HG02678 (cell line): Measurements from ENCODE around the gene MYO10.

Source experiments
- ATAC-seq: cut with Tn5 transposase; IDR thresholded peaks from one replicate; pipeline ENCODE4 v1.9.1; 2021; ENCODE audit warnings: mild to moderate bottlenecking, moderate library complexity; ENCODE audit not compliant: unreplicated experiment

Gene MYO10

GRCh38 chr5:16918891-16919671 lies 17.0 kb downstream of the MYO10 start:
- no peak for ATAC-seq

- ATAC-seq = no peak
These were observed 17.9 kb downstream of the MYO10 start for GRCh38 chr5:16918156-16918555.

- no peak for ATAC-seq
These were observed 19.7 kb downstream of the MYO10 start for GRCh38 chr5:16916262-16916878.

- no peak for ATAC-seq
These were observed 21.5 kb downstream of the MYO10 start for GRCh38 chr5:16914584-16914983.

GRCh38 chr5:16914108-16914435 lies 22.0 kb downstream of the MYO10 start:
- no peak for ATAC-seq

GRCh38 chr5:16913187-16914107 lies 22.6 kb downstream of the MYO10 start:
- no peak for ATAC-seq

GRCh38 chr5:16912080-16912479 lies 24.0 kb downstream of the MYO10 start:
- no peak for ATAC-seq

GRCh38 chr5:16909464-16909863 lies 26.6 kb downstream of the MYO10 start:
- no peak for ATAC-seq

- ATAC-seq = no peak
These were observed 28.8 kb downstream of the MYO10 start for GRCh38 chr5:16907270-16907669.

- ATAC-seq = no peak
These were observed 29.8 kb downstream of the MYO10 start for GRCh38 chr5:16906255-16906654.

- no peak for ATAC-seq
These were observed 32.4 kb downstream of the MYO10 start for GRCh38 chr5:16903480-16904300.

GRCh38 chr5:16902846-16903245 lies 33.2 kb downstream of the MYO10 start:
- ATAC-seq = no peak

GRCh38 chr5:16901021-16901644 lies 35.0 kb downstream of the MYO10 start:
- ATAC-seq = no peak

GRCh38 chr5:16899171-16899570 lies 36.9 kb downstream of the MYO10 start:
- no peak for ATAC-seq

- no peak for ATAC-seq
These were observed 38.3 kb downstream of the MYO10 start for GRCh38 chr5:16897800-16898199.

GRCh38 chr5:16897284-16897704 lies 38.8 kb downstream of the MYO10 start:
- ATAC-seq = no peak

- ATAC-seq = no peak
These were observed 39.3 kb downstream of the MYO10 start for GRCh38 chr5:16896767-16897166.

GRCh38 chr5:16894236-16895057 lies 41.6 kb downstream of the MYO10 start:
- ATAC-seq = no peak

GRCh38 chr5:16891033-16891432 lies 45.1 kb downstream of the MYO10 start:
- ATAC-seq = no peak
